Gastroesophageal sphincter (tissue), 4 donors: ENCODE measurements around the gene C10orf105. TPM values are rescaled to one million over a fixed set of nuclear protein-coding genes. Genes with fewer than 3 reads are reported as not detected.
A peak's percentile ranks its signal among the peaks of the same experiment; 100 is the strongest.

ENCODE experiments used
- ATAC-seq: fragments of 150-250 bp; one replicate; pipeline ENCODE4 v1.9.1; 2016; ENCODE audit warnings: mild to moderate bottlenecking, moderate library complexity
- H3K27ac ChIP-seq, 4 donors: fragments of 200-600 bp; sonication (generic) in 3 of 4; 1 replicate in 3 of 4; 2 replicates in 1 of 4; pipeline ENCODE4 v1.5.1; 2016 to 2019
- H3K27me3 ChIP-seq: fragments of 200-600 bp; sonication (generic); one replicate; pipeline ENCODE4 v1.5.1; 2019
- H3K36me3 ChIP-seq, 2 donors: fragments of 200-600 bp; sonication (generic); one replicate each; pipeline ENCODE4 v1.5.1; 2019; ENCODE audit warnings: control low read depth in 1 of 2
- H3K4me1 ChIP-seq, 3 donors: fragments of 200-600 bp; sonication (generic); 1 replicate in 2 of 3; 2 replicates in 1 of 3; pipeline ENCODE4 v1.5.1; 2016 to 2019; ENCODE audit warnings: control low read depth in 2 of 3
- H3K4me3 ChIP-seq, 2 donors: fragments of 200-600 bp; sonication (generic); one replicate each; pipeline ENCODE4 v1.5.1; 2019; ENCODE audit warnings: mild to moderate bottlenecking in 1 of 2, moderate library complexity in 1 of 2
- H3K9me3 ChIP-seq, 3 donors: fragments of 200-600 bp; sonication (generic); one replicate each; pipeline ENCODE4 v1.5.1; 2017 to 2019; ENCODE audit warnings: control low read depth in 2 of 3
- EP300 ChIP-seq: sonication (generic); formaldehyde crosslinking; IDR thresholded peaks from one replicate; pipeline ENCODE4 v1.6.1; 2017; ENCODE audit warnings: antibody characterized with exemption, mild to moderate bottlenecking
- POLR2A ChIP-seq, 2 donors: fragments of 450-650 bp; IDR thresholded peaks; one replicate each; pipeline ENCODE4 v1.6.1; 2017; ENCODE audit warnings: antibody characterized with exemption in 2 of 2, mild to moderate bottlenecking in 2 of 2, moderate library complexity in 1 of 2
- POLR2AphosphoS5 ChIP-seq: sonication (generic); formaldehyde crosslinking; IDR thresholded peaks from one replicate; pipeline ENCODE4 v1.6.1; 2017; ENCODE audit warnings: antibody characterized with exemption
- WGBS, 2 donors: methylation state at CpG; one replicate each; pipeline ENCODE4 v1.1.5; 2018; ENCODE audit warnings: low coverage in 1 of 2; 5-methylcytosine and 5-hydroxymethylcytosine counted together
- total RNA-seq, 4 donors: library from RNA; depleted of rRNA; stranded (reverse); fragments of >200 nt; gene quantifications; one replicate each; pipeline ENCODE4 v1.1.0, GENCODE V29; 2016
- TF ChIP-seq, protein P1 (sequence below), 4 experiments: fragments of 200-600 bp in 2 of 4; fragments of 450-650 bp in 2 of 4; sonication (generic) in 1 of 4; IDR thresholded peaks; one replicate each; pipeline ENCODE4 v1.5.1; 2017 to 2019; ENCODE audit warnings: antibody characterized with exemption in 4 of 4, mild to moderate bottlenecking in 2 of 4, moderate library complexity in 2 of 4

C10orf105 gene
- total RNA-seq, 4 donors from 2014 or later, result 0.13 TPM; not detected in 3

DNA sequence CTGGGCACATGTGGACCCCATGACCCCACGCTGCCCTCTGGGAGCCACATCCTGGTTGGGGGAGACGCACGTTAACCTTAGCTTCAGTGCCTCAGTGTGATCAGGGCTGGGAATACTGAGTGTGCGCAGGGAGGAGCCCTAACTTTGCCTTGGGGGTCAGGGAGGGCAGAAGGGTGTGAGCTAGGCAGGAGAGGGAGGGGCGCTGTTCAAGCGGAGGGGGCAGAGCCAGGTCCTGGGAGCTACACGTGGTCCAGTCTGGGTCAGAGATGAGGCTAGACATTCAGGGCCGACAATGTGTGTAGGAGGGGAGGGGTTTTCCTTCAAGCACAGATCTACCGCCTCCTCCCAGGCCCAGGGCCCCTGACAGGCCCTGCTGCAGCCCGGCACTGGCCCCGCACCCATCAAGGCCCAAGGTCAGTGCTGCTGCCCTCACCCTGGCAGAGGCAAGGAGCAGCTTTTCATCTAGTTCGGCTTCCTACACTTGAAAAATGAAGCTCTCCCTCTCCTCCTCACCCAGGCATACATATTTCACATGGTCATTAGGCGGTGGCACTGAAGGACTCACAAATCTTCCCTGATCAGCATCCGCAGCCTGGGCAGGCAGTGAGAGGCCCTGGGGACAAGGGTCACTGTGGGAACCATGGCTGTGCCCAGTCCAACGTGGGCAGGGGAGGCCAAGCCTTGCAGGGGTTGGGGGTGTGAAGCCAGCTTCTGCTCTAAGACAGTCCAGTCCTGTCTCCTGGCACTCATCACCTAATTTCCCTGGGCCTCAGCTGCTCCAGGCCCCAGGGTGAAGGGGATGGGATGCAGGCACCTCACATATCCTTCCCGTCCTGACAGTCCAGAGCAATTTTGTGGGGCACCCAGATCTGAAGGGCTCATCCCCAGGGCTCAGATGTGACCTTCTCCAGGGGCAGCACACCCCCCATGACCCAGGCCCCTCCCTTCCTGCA, 47.3 kb downstream of the C10orf105 start:
- Histone ChIP-seq H3K4me1 (peaks cover 0 to 10% (median 0%) of the 10 kb centered on the region in 3 donors), H3K27me3 (no peaks in the 10 kb centered on the region), H3K36me3 (peaks cover 0 to 7% of the 10 kb centered on the region in 2 donors), H3K27ac (no peak overlapping the region), H3K4me3 (no peak overlapping the region), H3K9me3 (no peaks in the 10 kb centered on the region)
- no peak for ATAC-seq
- no peak for TF ChIP-seq POLR2AphosphoS5
- TF ChIP-seq, protein P1, sequence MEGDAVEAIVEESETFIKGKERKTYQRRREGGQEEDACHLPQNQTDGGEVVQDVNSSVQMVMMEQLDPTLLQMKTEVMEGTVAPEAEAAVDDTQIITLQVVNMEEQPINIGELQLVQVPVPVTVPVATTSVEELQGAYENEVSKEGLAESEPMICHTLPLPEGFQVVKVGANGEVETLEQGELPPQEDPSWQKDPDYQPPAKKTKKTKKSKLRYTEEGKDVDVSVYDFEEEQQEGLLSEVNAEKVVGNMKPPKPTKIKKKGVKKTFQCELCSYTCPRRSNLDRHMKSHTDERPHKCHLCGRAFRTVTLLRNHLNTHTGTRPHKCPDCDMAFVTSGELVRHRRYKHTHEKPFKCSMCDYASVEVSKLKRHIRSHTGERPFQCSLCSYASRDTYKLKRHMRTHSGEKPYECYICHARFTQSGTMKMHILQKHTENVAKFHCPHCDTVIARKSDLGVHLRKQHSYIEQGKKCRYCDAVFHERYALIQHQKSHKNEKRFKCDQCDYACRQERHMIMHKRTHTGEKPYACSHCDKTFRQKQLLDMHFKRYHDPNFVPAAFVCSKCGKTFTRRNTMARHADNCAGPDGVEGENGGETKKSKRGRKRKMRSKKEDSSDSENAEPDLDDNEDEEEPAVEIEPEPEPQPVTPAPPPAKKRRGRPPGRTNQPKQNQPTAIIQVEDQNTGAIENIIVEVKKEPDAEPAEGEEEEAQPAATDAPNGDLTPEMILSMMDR (IDR thresholded peaks at IDR 0.05), result no peak
- 27 to 90% methylated on average over 2 to 11 of the region's 16 CpGs for WGBS, 2 donors

DNA sequence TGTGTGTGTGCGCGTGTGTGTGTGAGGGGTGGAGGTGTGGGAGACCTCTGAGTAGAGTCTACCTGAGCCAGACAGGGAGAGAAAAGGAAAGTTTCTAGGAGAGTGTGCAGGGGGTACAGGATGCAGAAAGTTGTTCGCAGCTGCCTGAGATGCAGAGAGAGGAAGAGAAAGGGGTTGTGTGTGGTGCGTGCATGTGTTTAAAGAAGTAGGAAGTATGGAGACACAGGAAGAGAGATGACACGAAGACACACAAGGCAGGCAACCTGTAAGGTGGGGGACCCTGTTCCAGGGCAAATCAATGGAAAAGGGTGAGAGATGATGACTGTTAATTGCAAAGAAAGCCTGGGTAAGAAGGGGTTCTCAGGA, 52.2 kb downstream of the C10orf105 start:
- Histone ChIP-seq H3K9me3 (no peaks in the 10 kb centered on the region), H3K27ac (peak overlapping the region in 2 of 4 donors; percentile 53 to 62), H3K4me1 (peaks cover 0 to 39% (median 0%) of the 10 kb centered on the region in 3 donors), H3K27me3 (no peaks in the 10 kb centered on the region), H3K36me3 (no peaks in the 10 kb centered on the region), H3K4me3 (no peak overlapping the region)
- TF ChIP-seq, protein P1 (IDR thresholded peaks at IDR 0.05), result no peak
- no peak for TF ChIP-seq POLR2AphosphoS5
- TF ChIP-seq POLR2A (IDR thresholded peaks at IDR 0.05), result no peak
- no peak for TF ChIP-seq EP300
- ATAC-seq, result no peak
- WGBS, 2 donors, result 52 to 60% methylated on average over 3 to 5 of the region's 5 CpGs

DNA sequence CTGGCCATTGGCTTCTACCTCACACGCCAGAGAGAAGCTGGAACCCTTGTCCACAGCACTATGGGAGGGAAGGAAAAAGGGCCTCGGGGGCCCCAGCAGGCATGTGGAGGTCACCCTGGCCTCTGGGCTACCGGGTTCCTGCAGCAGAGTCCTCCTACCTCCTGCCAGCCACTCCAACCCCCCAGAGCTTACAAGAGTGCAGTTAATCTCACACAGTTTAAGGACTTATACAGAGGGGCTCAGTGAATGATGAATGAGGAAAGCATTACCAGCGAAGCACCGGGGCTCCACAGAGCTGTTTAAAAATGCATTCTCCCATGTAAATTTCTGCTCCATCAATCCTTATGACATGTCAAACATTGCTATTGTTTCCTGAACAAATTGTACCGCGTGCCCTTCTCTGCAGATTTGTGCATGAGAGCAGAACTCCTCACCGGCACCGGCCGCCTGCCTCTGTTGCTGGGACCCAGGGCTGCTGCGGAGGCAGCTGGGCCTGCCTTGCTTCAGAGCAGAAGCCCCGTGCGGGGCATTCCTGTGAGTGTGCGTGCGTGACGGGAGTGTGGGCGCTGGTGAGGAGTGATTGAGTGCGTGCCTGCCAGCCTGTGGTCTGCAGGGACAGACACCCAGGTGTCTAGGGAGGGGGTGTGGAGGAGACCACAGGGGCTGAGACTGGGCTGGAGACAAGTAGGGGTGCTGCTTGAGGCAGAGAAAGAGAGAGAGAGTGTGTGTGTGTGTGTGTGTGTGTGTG, 52.8 kb downstream of the C10orf105 start:
- 12 to 80% methylated on average over 1 to 11 of the region's 18 CpGs for WGBS, 2 donors
- H3K9me3 ChIP-seq, result no peaks in the 10 kb centered on the region
- H3K27me3 ChIP-seq, result no peaks in the 10 kb centered on the region
- H3K4me1 ChIP-seq, result peaks cover 0 to 39% (median 0%) of the 10 kb centered on the region in 3 donors
- TF ChIP-seq POLR2AphosphoS5, result no peak
- no peak for TF ChIP-seq POLR2A (IDR thresholded peaks at IDR 0.05)
- TF ChIP-seq EP300, result no peak
- TF ChIP-seq, protein P1 (IDR thresholded peaks at IDR 0.05), result no peak
- H3K27ac ChIP-seq, result peak overlapping the region in 3 of 4 donors; percentile 53 to 62 (median 54)
- no peak overlapping the region for H3K4me3 ChIP-seq
- H3K36me3 ChIP-seq, result no peaks in the 10 kb centered on the region
- peak; percentile 48 for ATAC-seq

DNA sequence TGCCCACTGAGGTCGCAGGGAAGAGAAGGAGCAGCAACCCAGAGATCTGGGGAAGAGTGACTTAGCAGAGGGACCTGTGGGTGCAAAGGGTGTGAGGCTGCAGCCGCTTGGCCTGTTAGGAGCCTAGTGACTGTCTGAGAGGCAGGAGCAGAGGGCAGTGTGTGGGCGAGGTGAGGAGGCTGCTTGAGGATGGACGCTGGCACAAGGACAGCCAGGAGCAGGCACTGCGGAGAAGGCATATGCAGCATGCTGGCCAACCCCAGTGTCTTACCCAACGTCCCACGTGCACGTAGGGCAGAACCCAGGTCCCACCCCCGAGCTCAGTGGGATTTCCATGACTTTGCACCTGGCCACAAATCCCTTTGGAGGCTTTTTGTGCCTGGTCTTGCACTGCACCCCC, 54.1 kb downstream of the C10orf105 start:
- Histone ChIP-seq H3K9me3 (no peaks in the 10 kb centered on the region), H3K4me1 (peaks cover 0 to 39% (median 0%) of the 10 kb centered on the region in 3 donors), H3K36me3 (no peaks in the 10 kb centered on the region), H3K27me3 (no peaks in the 10 kb centered on the region), H3K27ac (peak overlapping the region in 1 of 4 donors; percentile 62), H3K4me3 (no peak overlapping the region)
- no peak for ATAC-seq
- no peak for TF ChIP-seq POLR2AphosphoS5
- TF ChIP-seq POLR2A (IDR thresholded peaks at IDR 0.05), result no peak
- no peak for TF ChIP-seq EP300
- TF ChIP-seq, protein P1 (IDR thresholded peaks at IDR 0.05), result no peak
- WGBS, 2 donors, result 90 to 93% methylated on average over 2 to 4 of the region's 9 CpGs
